ENCODE data around the gene CHD1.

The CHD1 gene

GRCh38 chr5:98927242-98927988 is 1.4 kb downstream of the CHD1 start:
- TF ChIP-seq CTCF (IDR thresholded peaks at IDR 0.05; ENCODE audit: low read depth, low read length) = no peak
- DNase-seq (ENCODE audit: low read depth in 2 of 2) = peak; percentile 73 to 81
- peak overlapping the region; percentile 93 to 96 for H3K4me3 ChIP-seq (replicated peaks in 1 of 2; ENCODE audit: low read depth in 2 of 2, low read length in 2 of 2)

- H3K4me3 ChIP-seq (replicated peaks in 1 of 2; ENCODE audit: low read depth in 2 of 2, low read length in 2 of 2) = no peak overlapping the region
- no peak for TF ChIP-seq CTCF (IDR thresholded peaks at IDR 0.05; ENCODE audit: low read depth, low read length)
- no peak for DNase-seq (ENCODE audit: low read depth in 2 of 2)
These were observed 4.8 kb downstream of the CHD1 start for GRCh38 chr5:98923966-98924365.

- no peak for DNase-seq (ENCODE audit: low read depth in 2 of 2)
- no peak for TF ChIP-seq CTCF (IDR thresholded peaks at IDR 0.05; ENCODE audit: low read depth, low read length)
- no peak overlapping the region for H3K4me3 ChIP-seq (replicated peaks in 1 of 2; ENCODE audit: low read depth in 2 of 2, low read length in 2 of 2)
These were observed 6.8 kb downstream of the CHD1 start for GRCh38 chr5:98921947-98922505.

- no peak for TF ChIP-seq CTCF (IDR thresholded peaks at IDR 0.05; ENCODE audit: low read depth, low read length)
- H3K4me3 ChIP-seq (replicated peaks in 1 of 2; ENCODE audit: low read depth in 2 of 2, low read length in 2 of 2) = no peak overlapping the region
- DNase-seq (ENCODE audit: low read depth in 2 of 2) = no peak
These were observed 11.4 kb downstream of the CHD1 start for GRCh38 chr5:98917433-98917832.

- H3K4me3 ChIP-seq (replicated peaks in 1 of 2; ENCODE audit: low read depth in 2 of 2, low read length in 2 of 2) = no peak overlapping the region
- DNase-seq (ENCODE audit: low read depth in 2 of 2) = no peak
- no peak for TF ChIP-seq CTCF (IDR thresholded peaks at IDR 0.05; ENCODE audit: low read depth, low read length)
These were observed 12.3 kb downstream of the CHD1 start for GRCh38 chr5:98916540-98916939.

GRCh38 chr5:98913911-98914310 is 14.9 kb downstream of the CHD1 start:
- no peak overlapping the region for H3K4me3 ChIP-seq (replicated peaks in 1 of 2; ENCODE audit: low read depth in 2 of 2, low read length in 2 of 2)
- no peak for DNase-seq (ENCODE audit: low read depth in 2 of 2)
- no peak for TF ChIP-seq CTCF (IDR thresholded peaks at IDR 0.05; ENCODE audit: low read depth, low read length)

All from cardiac fibroblast (primary cell).